A549 (cell line): ENCODE results near the gene ERP29.

Source experiments
- CHD2 ChIP-seq: fragments of 150-350 bp; IDR thresholded peaks from 2 replicates; pipeline ENCODE4 v1.6.1; 2014; ENCODE audit warnings: low read length; ENCODE audit not compliant: partially characterized antibody
- ESRRA ChIP-seq: fragments of 150-350 bp; IDR thresholded peaks from 2 replicates; pipeline ENCODE4 v1.6.1; 2014; ENCODE audit warnings: mild to moderate bottlenecking, low read length, borderline replicate concordance
- HDAC2 ChIP-seq: fragments of 200-600 bp; sonication (generic); IDR thresholded peaks from 2 replicates; pipeline ENCODE4 v1.6.1; 2016
- NPAS2 ChIP-seq: fragments of 250-450 bp; sonication (Bioruptor Pico); IDR thresholded peaks from 2 replicates; pipeline ENCODE4 v1.8.0; 2022; ENCODE audit warnings: mild to moderate bottlenecking, moderate library complexity, borderline replicate concordance
- POLR2A ChIP-seq: IDR thresholded peaks from 2 replicates; pipeline ENCODE4 v1.6.1; 2012; ENCODE audit warnings: mild to moderate bottlenecking, low read length
- RFX5 ChIP-seq: fragments of 450-650 bp; IDR thresholded peaks from 2 replicates; pipeline ENCODE4 v1.7.1; 2014; ENCODE audit warnings: antibody characterized with exemption, mild to moderate bottlenecking, moderate library complexity
- ZFP36 ChIP-seq: fragments of 450-650 bp; IDR thresholded peaks from 2 replicates; pipeline ENCODE4 v1.6.1; 2014; ENCODE audit warnings: borderline replicate concordance; ENCODE audit not compliant: partially characterized antibody
- TF ChIP-seq, protein P1 (sequence below): fragments of >200 bp; sonication (Bioruptor Twin); formaldehyde crosslinking; IDR thresholded peaks from 3 replicates; pipeline ENCODE4 v1.5.1; 2016
- TF ChIP-seq, protein P2 (sequence below): IDR thresholded peaks from 2 replicates; pipeline ENCODE4 v1.6.1; 2012
- TF ChIP-seq, protein P3 (sequence below): fragments of 250-450 bp; sonication (Bioruptor Pico); IDR thresholded peaks from 2 replicates; pipeline ENCODE4 v1.5.0; 2021; ENCODE audit warnings: mild to moderate bottlenecking, moderate library complexity, borderline replicate concordance
- TF ChIP-seq, protein P4 (sequence below): fragments of 250-450 bp; sonication (Bioruptor Pico); IDR thresholded peaks from 2 replicates; pipeline ENCODE4 v1.5.0; 2020; ENCODE audit warnings: low read depth, mild to moderate bottlenecking, moderate library complexity

DNA sequence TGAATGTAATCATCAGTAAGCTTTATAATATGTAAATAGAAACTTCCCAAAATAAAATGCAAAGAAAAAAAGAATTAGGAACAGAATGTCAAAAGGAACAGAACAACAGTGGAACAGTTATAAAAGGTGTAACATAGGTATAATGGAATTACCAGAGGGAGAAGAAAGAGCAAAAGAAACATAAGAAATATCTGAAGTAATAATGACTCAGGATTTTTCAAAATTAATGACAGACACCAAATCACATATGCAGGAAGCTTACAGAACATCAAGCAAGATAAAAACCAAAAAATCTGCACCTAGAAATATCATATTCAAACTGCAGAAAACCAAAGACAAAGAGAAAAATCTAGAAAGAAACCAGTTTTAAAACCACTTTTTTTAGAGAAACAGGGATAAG, 36.4 kb upstream of the ERP29 start:
- TF ChIP-seq, protein P1, sequence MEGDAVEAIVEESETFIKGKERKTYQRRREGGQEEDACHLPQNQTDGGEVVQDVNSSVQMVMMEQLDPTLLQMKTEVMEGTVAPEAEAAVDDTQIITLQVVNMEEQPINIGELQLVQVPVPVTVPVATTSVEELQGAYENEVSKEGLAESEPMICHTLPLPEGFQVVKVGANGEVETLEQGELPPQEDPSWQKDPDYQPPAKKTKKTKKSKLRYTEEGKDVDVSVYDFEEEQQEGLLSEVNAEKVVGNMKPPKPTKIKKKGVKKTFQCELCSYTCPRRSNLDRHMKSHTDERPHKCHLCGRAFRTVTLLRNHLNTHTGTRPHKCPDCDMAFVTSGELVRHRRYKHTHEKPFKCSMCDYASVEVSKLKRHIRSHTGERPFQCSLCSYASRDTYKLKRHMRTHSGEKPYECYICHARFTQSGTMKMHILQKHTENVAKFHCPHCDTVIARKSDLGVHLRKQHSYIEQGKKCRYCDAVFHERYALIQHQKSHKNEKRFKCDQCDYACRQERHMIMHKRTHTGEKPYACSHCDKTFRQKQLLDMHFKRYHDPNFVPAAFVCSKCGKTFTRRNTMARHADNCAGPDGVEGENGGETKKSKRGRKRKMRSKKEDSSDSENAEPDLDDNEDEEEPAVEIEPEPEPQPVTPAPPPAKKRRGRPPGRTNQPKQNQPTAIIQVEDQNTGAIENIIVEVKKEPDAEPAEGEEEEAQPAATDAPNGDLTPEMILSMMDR: no peak
- TF ChIP-seq POLR2A (no peak), HDAC2 (no peak), ZFP36 (no peak), RFX5 (no peak), CHD2 (no peak), NPAS2 (CRISPR knock-in tag) (no peak), ESRRA (no peak)
- TF ChIP-seq, protein P2, sequence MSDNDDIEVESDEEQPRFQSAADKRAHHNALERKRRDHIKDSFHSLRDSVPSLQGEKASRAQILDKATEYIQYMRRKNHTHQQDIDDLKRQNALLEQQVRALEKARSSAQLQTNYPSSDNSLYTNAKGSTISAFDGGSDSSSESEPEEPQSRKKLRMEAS: no peak
- TF ChIP-seq, protein P3, sequence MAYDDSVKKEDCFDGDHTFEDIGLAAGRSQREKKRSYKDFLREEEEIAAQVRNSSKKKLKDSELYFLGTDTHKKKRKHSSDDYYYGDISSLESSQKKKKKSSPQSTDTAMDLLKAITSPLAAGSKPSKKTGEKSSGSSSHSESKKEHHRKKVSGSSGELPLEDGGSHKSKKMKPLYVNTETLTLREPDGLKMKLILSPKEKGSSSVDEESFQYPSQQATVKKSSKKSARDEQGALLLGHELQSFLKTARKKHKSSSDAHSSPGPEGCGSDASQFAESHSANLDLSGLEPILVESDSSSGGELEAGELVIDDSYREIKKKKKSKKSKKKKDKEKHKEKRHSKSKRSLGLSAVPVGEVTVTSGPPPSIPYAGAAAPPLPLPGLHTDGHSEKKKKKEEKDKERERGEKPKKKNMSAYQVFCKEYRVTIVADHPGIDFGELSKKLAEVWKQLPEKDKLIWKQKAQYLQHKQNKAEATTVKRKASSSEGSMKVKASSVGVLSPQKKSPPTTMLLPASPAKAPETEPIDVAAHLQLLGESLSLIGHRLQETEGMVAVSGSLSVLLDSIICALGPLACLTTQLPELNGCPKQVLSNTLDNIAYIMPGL (CRISPR knock-in tag): no peak
- TF ChIP-seq, protein P4, sequence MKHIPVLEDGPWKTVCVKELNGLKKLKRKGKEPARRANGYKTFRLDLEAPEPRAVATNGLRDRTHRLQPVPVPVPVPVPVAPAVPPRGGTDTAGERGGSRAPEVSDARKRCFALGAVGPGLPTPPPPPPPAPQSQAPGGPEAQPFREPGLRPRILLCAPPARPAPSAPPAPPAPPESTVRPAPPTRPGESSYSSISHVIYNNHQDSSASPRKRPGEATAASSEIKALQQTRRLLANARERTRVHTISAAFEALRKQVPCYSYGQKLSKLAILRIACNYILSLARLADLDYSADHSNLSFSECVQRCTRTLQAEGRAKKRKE (CRISPR knock-in tag): no peak
